GM21717 (cell line): ENCODE results near the gene FAT4.

Experiments
- ATAC-seq: cut with Tn5 transposase; IDR thresholded peaks from one replicate; pipeline ENCODE4 v1.9.1; 2021; ENCODE audit warnings: mild to moderate bottlenecking, moderate library complexity; ENCODE audit not compliant: unreplicated experiment

Gene FAT4

DNA sequence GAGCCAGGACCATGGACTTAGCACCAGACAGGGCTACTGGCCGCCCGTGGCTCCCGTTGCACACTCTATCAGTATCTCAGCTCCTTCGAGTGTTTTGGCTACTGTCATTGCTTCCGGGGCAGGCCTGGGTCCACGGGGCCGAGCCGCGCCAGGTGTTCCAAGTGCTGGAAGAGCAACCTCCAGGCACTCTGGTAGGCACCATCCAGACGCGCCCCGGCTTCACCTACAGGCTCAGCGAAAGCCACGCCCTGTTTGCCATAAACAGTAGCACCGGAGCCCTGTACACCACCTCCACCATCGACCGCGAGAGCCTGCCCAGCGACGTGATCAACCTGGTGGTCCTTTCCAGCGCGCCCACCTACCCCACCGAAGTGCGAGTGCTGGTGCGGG, 1.6 kb downstream of the FAT4 start:
- no peak for ATAC-seq

DNA sequence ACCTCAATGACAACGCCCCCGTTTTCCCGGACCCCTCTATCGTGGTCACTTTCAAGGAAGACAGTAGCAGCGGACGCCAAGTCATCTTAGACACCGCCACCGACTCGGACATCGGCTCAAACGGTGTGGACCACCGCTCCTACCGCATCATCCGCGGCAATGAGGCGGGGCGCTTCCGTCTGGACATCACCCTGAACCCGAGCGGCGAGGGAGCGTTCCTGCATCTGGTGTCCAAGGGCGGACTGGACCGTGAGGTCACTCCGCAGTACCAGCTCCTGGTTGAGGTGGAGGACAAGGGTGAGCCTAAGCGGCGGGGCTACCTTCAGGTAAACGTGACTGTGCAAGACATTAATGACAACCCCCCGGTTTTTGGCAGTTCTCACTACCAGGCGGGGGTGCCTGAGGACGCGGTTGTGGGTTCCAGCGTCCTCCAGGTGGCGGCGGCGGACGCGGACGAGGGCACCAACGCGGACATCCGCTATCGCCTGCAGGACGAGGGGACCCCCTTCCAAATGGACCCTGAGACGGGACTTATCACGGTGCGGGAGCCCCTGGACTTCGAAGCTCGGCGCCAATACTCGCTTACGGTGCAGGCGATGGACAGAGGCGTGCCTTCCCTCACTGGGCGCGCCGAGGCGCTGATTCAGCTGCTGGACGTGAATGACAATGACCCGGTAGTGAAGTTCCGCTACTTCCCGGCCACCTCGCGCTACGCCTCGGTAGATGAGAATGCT, 2.2 kb downstream of the FAT4 start:
- ATAC-seq = no peak

DNA sequence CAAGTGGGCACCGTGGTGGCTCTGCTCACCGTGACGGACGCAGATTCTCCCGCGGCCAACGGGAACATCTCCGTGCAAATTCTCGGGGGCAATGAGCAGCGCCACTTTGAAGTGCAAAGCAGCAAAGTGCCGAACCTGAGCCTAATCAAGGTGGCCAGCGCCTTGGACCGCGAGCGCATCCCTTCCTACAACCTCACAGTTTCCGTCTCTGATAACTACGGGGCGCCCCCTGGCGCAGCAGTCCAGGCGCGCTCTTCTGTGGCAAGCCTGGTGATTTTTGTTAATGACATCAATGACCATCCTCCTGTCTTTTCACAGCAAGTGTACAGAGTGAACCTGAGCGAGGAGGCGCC, 2.7 kb downstream of the FAT4 start:
- no peak for ATAC-seq

DNA sequence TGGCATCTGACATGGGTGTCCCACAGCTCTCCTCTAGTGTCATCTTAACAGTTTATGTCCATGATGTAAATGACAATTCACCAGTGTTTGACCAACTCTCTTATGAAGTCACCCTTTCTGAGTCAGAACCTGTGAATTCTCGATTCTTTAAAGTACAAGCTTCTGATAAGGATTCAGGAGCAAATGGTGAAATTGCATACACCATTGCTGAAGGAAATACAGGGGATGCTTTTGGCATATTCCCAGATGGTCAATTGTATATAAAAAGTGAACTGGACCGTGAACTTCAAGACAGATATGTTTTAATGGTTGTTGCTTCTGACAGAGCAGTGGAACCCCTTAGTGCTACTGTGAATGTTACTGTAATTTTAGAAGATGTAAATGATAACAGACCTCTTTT, 4.6 kb downstream of the FAT4 start:
- no peak for ATAC-seq

DNA sequence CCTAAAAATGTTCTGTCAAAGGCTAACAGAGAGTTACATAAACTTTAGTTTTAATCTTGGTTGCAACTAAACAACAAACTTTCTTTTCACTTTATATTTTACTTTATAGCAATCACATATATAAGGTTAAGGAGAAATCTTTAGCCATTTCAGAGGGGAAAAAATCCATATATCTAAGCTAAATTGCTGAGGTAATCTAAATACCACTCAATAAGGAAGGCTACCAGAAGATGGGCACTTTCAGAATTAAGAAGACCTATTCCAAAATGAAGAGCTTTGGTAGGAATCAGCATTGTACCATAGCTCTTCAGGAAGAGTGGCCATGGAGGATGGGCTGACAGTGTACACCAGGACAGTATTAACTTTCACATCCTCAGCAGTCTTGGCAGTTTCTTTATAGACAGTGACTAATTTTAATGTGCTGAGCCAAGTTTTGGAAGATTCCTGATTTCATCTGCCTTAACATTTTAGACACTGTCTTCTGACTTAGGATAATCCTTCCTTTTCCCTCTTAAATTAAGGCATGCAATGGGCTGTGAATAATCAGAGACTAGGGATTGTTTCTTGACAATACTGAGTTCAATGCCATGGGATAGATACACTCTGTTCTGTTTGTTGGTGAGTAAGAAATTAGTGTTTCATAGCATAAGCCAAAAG, 7.1 kb downstream of the FAT4 start:
- no peak for ATAC-seq

DNA sequence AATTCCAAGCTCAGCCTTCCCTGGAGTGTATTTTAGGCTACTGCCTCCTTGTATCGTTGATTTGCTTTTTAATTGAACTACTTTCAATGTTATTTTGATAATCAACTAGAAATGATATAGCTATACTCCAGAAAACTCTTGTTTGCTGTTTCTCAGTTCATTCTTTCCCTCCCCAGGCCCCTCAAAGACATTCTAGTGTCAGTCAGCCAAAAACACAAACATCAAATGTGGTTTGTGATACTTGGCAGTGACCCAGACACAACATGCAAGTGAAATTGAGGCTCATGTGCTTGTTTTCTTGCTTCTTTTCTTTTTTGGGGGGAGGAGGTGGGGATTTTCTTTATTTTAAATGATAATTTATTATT, 7.6 kb downstream of the FAT4 start:
- ATAC-seq = no peak

DNA sequence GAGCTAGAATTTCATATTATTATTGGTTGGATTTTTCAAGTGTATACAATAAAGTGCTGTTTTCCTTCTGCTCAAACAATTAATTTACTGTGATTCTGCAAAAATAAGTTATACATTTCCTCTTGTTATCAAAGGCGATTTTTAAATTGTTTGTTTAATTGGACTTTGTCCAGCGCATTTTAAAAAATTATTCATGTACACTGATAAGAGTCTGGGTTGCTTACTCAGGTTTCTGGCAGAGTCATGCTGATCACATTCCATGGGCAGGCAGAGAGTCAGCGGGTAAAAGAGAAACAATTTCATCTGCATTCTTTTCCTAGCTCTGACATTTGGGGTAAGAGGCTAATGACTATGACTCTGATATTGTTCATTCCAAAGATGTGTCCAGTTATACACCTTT, 8.9 kb downstream of the FAT4 start:
- ATAC-seq = no peak

DNA sequence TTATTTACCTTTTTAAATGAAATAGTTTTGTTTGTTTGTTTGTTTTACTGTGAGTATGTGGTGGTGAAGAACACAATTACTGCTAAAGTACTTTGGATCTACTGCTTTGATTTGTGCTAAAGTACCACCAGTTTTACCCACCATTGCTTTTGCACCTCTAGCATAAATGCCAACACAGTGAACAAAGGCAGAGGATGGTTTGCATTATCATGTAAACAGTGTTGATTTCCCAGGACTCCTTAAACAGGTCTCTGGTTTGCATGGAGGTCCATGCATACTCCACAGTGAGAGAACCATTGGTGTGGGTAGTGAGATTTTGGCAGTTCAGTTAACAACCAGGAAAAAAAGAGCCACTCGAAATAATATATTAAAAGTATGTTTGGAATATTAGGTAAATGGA, 11.0 kb downstream of the FAT4 start:
- no peak for ATAC-seq

DNA sequence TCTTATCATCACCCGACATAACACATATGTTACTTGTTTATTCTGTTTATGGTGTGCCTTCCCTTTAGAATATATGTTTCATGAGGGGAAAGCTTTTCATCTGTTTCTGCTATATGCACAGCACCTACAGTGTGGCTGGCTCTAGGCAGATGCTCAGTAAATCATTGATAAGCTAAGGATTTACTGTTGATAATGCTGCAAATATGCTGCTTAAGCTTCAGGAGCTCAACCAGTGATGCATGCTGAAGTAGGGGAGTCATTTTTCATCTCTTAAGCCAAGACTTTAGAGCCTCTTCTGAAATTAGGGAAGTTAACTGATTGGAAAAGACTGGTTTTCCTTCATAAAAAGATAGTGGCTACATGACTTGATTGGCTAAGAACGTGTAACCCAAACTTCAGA, 16.4 kb downstream of the FAT4 start:
- ATAC-seq = no peak

DNA sequence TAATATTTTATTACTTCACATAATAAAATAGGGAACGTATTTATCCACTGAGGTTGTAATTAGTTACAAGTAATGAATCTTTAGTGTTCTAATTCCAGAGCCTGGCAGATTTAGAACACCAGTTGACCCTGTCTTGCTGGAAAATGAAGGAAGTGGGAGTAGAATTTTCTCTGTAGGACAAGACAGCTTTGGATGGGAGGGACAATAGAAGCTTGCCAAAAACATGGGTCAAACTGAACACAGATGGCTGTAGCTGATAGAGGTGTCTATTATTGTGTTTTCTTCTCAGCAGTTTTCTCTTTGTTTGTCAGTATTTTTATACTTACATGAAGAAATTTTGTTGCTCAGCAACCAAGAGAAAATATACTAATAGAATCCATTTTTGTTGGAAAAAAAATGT, 20.2 kb downstream of the FAT4 start:
- no peak for ATAC-seq

DNA sequence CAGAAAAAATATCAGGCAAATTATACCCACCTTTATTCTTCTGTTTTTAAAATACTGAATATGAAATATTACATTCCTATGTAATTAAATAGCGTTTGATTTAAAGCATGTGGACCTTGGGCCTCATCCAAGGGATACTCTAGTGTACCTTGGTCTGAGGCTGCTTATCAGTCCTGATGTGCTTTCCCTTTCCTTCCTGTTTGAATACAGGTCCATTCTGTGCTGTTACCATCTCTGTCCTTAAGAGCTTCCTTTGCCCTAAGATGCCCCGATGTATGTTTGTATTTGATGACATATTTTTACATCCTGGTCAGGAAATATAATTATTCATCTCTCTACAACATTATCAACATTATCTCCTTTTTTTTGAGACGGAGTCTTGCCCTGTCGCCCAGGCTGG, 24.1 kb downstream of the FAT4 start:
- no peak for ATAC-seq

DNA sequence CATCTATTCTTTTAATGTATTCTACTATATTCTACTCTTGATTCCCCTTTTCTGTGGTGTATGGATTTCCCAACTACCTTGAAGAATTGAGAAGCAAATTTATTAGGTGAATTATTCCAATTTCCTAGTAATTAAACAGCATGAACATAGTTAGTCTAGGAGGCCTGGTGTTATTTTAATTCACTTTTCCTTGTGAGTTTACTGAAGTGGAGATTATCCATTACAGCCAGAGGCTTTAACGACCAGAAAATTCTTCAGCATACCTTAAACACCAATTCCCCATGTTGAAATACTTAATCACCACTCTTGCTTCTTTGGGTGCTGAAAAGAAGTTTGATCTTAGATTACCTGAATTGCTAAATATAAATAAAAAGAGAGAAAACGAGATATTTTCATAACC, 29.4 kb downstream of the FAT4 start:
- ATAC-seq = no peak

DNA sequence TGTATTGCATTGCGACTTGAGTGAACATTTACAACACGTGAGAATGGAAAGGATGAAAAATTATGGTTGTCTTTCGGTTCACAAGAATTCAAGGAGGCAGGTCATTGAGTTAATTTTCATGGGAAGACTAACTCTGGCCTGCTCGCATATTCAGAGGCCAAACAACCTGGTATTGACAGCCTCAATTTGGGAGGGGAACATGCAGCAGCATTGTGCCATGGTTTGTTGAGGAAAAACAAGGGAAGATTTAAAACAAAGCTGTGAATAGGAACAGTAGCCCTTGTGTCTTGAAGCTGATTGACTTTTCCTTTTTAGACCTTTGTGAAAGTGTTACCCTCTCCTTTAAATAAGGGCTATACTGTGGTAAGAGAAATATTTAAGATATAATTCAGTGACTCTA, 31.9 kb downstream of the FAT4 start:
- ATAC-seq = no peak

DNA sequence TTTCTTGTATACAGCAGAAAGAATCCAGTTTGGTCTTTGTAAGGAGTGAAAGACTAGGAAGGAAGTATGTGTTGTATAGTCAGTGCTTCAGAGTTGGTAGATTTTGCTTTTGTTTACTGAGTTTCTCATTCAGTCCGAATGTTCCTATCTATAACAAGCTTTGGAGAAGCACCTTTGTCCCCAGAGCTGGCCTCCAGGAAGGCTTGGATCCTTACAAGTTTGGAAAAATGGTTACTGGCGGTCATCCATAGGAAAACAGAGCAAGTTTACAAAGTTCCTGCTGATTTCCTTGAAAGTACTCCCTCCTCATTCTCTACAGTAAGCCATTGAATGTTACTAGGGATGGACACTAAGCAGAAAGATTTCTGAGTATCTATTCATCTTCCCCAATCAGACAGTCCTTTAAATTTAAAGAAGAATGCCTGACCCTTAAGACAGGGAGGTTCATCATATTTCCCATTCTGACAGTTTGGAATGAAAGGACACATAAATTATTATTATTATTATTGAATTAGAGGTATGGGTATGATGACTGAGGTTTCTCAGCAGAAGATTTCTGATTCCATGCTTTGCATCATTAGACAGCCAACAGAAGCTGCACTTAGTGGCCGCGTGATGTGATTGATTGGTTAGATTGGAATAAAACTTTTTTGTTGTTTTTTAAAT, 35.8 kb downstream of the FAT4 start:
- ATAC-seq = no peak

DNA sequence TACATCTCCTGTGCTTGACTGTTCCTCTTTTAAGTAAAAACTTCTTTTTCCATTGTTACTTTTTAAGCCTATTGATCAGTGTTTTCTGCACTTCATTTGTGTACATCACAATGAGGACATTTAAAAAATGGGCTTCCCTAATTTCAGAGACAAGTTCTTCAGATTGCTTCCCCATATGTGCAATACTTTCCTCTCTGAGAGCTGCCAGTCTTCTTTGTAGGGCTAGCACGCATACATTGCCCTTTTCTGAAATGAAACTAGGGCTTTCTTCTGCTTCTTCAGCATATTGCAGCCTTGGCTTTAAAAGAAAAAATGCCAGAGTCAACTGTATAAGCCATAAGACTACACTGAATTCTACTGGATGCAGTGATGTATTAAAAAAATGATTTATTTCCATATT, 37.8 kb downstream of the FAT4 start:
- no peak for ATAC-seq

DNA sequence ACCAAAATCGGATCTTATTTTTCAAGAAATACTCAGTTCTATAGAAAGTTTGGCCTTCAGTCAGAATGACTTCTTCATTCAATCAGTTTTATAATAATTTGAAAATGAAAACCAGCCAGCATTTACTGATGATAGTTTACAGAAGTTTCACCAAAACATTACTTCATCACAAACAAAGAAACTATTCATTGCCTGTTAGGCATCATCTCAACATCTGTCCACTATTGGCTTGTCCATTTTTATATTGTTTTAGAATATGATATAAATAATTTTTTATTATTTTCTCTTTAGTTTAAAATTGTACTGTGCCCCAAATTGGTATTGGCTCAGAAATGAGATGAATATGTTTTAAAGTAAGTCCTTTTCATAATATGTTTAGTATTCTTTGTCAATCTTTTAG, 38.4 kb downstream of the FAT4 start:
- ATAC-seq = no peak

DNA sequence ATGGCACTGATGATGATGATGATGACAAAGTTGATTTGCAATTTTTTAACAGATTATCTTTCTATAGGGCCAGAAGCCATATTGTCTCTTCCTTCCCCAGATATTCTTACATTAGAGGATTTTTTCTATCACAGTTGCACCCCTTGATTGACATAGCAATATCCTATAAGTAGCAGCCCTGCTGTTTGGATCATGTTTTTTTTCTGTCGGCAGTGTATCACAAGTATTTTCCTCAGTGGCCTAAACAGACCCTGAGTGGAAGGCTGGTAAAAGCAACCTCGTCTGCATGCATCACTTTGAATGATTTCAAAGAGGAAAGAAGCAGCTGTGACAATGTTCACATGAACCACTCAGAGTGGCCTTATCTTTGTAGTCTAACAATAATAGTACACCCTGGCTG, 41.0 kb downstream of the FAT4 start:
- no peak for ATAC-seq

DNA sequence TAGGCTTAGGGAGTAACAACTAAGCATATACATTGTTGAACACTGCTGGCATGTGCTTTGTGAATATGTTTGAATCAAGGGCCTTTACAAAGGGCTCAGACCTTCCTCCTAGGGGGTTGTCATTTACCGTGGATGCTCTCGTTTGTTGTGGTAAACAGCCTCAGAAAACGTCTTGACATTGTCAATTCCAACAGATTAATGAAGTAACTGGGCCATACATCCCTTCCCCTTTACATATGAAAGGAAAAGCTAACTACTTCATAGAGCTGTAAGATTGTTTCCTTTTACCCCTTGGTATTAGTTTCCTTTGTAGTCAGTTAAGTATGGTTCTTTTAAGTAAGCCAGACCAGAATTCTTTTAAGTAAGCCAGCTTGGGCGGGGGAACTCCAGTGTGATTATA, 42.9 kb downstream of the FAT4 start:
- ATAC-seq = no peak

DNA sequence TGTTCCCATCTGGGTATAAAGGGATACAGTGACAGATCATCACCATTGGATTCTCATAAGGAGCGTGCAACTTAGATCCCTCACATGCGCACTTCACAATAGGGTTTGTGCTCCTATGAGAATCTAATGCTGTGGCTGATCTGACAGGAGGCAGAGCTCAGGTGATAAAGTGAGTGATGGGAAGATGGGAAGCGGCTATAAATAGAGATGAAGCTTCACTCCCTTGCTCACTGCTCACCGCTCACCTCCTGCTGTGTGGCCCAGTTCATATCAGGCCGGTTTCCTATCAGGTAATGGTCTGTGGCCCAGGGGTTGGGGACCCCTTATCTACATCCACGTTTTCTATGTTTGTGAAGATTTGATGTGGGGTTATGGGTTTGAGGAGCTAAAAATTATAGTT, 43.7 kb downstream of the FAT4 start:
- no peak for ATAC-seq

DNA sequence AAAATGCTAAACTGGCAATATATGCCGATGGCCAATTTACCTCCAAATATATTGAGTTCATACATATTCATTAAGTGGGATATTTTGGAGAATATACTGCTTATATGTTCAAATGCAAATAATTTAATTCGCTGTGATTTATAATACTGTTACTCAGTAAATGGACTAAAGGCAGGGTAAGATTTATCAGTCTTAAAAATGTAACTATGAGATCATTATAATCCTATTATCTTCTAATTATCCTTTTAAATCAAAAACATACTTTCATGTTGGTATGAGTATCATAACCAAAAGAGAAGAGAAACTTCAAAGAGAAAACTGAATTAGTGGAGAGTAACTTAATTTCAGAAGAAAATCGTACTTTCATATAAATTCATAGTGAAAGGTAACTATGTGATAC, 44.6 kb downstream of the FAT4 start:
- ATAC-seq = no peak

DNA sequence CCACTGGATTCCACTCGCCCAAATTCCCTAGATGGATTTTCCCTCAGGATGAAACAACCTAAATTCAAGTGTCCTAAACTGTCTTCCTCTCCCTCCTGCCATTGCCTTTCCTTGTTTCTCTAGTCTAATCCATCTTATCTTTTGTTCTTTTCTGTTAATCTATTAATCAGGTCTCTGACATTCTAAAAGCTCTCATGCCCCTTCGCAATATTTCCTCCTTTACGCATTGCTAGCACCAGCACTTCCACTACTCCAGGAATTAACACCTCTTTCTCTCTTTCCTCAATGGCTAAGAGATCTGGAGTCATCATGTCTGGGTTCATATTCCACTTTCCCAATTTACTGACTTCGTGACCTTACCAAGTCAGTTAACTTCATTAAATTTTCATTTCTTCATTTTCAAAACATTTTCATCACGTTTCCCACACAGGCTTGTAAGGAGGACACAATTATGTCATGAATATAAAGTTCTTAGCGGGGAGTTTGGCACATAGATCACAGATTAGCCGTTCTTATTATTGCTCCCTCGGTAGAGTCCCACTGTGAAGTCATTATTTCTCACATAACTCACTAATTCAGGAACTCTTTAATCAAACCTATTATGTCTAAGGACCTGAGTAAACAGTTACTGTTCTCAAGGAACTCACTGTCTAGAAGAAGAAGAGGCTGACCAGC, 45.3 kb downstream of the FAT4 start:
- ATAC-seq = no peak

DNA sequence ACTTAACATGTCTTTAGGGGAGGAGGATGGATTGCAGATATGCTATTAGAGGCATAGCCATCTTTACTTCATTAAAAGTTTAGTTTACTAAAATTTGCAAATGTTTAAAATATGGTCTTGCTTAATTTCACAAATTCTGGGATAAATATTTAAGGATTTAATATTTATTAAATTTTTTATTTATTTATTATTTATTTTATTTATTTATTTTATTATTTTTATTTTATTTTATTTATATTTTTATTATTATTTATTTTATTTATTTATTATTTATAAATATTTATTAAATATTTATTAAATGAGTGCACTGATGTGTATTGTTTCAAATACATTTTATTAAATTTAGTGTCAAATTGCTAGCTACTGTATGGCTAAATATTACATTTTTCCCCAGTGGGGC, 46.0 kb downstream of the FAT4 start:
- ATAC-seq = no peak
